ENCODE results near the gene VEGFA. TPM values are rescaled to one million over a fixed set of nuclear protein-coding genes. Genes with fewer than 3 reads are reported as not detected.

The VEGFA gene
- total RNA-seq, 2 donors from 2014 or later, result 127 to 335 TPM

DNA sequence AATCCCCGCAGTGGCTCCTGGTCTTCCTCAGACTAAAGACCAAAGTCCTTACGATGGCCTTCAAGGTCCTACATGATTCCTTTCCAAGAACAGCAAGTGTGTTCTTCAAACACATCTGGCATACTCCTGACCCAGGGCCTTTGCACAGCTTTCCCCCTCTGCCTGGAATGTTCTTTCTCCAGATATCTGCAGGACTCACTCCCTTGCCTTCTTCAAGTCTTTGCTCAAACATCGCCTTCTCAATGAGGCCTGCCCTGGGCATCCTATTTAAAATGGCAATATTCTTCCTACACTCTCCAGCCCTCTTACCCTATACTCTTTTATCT lies 30.2 kb downstream of the VEGFA start:
- H3K4me1 ChIP-seq (replicated peaks), result no peaks in the 10 kb centered on the region
- H3K27me3 ChIP-seq (replicated peaks; ENCODE audit: insufficient read depth), result no peaks in the 10 kb centered on the region
- WGBS, result 70% methylated on average over 3 of the region's 3 CpGs
- no peak for DNase-seq (ENCODE audit: low spot score)
- no peaks in the 10 kb centered on the region for H3K36me3 ChIP-seq
- no peaks in the 10 kb centered on the region for H3K9me3 ChIP-seq
- TF ChIP-seq POLR2AphosphoS5 (IDR thresholded peaks at IDR 0.05), result no peak
- TF ChIP-seq, protein P1, sequence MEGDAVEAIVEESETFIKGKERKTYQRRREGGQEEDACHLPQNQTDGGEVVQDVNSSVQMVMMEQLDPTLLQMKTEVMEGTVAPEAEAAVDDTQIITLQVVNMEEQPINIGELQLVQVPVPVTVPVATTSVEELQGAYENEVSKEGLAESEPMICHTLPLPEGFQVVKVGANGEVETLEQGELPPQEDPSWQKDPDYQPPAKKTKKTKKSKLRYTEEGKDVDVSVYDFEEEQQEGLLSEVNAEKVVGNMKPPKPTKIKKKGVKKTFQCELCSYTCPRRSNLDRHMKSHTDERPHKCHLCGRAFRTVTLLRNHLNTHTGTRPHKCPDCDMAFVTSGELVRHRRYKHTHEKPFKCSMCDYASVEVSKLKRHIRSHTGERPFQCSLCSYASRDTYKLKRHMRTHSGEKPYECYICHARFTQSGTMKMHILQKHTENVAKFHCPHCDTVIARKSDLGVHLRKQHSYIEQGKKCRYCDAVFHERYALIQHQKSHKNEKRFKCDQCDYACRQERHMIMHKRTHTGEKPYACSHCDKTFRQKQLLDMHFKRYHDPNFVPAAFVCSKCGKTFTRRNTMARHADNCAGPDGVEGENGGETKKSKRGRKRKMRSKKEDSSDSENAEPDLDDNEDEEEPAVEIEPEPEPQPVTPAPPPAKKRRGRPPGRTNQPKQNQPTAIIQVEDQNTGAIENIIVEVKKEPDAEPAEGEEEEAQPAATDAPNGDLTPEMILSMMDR (IDR thresholded peaks at IDR 0.05), result no peak
- H3K27ac ChIP-seq, result no peak overlapping the region
- H3K4me3 ChIP-seq, result no peak overlapping the region
- intact Hi-C loops (cut with DNase I), result no loop called here

DNA sequence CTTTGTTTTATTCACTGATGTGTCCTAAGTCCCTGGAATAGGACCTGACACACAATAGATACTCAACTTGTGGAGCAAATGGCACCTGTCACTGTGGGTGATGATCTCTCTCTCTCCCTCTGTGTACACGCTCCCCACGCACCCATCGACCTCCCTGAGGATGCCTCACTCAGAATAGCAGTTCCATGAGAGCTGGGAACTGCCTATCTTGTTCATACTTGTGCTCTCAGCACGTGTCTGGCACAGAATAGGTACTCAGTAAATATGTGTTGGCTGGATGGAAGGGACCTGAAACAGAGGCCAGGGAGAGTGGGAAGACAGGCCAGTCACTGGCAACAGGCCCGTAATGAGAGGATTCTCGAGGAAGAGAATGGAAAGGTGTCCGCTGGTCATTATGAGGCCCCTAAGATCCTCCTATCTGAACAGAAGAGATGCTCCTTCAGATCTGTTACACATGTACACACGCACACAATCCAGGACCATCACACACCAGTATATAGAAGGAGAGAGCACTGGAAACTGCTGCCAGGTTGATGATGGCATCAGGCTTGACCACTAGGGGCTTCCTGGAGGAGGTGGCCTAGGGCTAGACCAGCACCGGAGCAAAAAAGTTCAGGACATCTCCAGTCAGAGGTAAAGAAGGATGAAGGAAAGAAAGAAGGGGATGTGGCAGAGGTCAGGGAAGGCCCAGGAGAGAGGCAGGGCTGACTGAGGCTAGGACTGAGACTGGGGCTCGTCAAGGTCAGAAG lies 30.9 kb downstream of the VEGFA start:
- no peaks in the 10 kb centered on the region for H3K9me3 ChIP-seq
- intact Hi-C loops (cut with DNase I), result no loop called here
- no peaks in the 10 kb centered on the region for H3K4me1 ChIP-seq (replicated peaks)
- DNase-seq (ENCODE audit: low spot score), result no peak
- H3K36me3 ChIP-seq, result no peaks in the 10 kb centered on the region
- no peak overlapping the region for H3K27ac ChIP-seq
- H3K27me3 ChIP-seq (replicated peaks; ENCODE audit: insufficient read depth), result no peaks in the 10 kb centered on the region
- 76% methylated on average over 10 of the region's 10 CpGs for WGBS
- TF ChIP-seq, protein P1 (IDR thresholded peaks at IDR 0.05), result no peak
- TF ChIP-seq POLR2AphosphoS5 (IDR thresholded peaks at IDR 0.05), result no peak
- no peak for TF ChIP-seq POLR2A (IDR thresholded peaks at IDR 0.05)
- no peak overlapping the region for H3K4me3 ChIP-seq

GRCh38 chr6:43801495-43802181 lies 31.6 kb downstream of the VEGFA start:
- Histone ChIP-seq H3K4me1 (replicated peaks) (no peaks in the 10 kb centered on the region), H3K27ac (no peak overlapping the region), H3K9me3 (no peaks in the 10 kb centered on the region), H3K4me3 (no peak overlapping the region), H3K27me3 (replicated peaks; ENCODE audit: insufficient read depth) (no peaks in the 10 kb centered on the region), H3K36me3 (no peaks in the 10 kb centered on the region)
- WGBS, result 52% methylated on average over 16 of the region's 16 CpGs
- DNase-seq (ENCODE audit: low spot score), result no peak
- intact Hi-C loops (cut with DNase I), result no loop called here
- peak; percentile 47 for TF ChIP-seq POLR2AphosphoS5 (IDR thresholded peaks at IDR 0.05)
- TF ChIP-seq, protein P1 (IDR thresholded peaks at IDR 0.05), result no peak
- TF ChIP-seq POLR2A (IDR thresholded peaks at IDR 0.05), result no peak

DNA sequence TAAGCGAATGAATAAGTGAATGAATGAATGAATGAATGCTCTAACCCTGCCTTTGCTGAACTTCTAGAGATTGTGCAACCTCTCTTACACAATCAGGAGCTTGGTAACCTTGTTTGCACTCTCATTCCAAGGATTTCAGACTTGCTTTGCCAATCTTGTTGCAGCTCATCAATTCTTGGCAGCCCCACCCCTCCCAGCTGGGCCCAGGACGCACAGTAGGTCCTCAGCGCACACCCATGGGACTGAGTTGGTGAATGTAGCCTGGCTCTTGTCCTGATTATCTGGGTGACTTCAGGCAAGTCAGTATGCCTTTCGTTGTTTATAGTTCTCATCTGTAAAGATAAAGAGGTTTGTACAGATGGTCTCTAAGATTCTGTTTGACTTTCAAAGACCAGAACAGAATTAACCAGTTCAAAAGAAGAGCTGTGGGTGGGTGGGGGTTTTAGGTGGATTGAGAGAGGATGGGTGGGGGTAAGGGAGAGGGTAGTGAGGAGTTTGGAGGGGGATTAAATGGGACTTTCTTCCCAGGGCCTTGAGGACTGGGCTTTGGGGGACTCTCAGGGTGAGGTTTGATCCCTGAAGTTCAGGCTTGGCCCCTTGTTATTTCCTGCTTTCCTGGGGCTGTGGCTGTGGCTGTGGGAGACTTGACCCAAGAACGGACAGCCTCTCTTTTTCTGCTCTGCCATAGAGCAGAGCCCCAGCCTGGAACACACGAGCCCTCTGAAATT lies 33.2 kb downstream of the VEGFA start:
- no peak for TF ChIP-seq POLR2AphosphoS5 (IDR thresholded peaks at IDR 0.05)
- no peak for TF ChIP-seq POLR2A (IDR thresholded peaks at IDR 0.05)
- TF ChIP-seq, protein P1 (IDR thresholded peaks at IDR 0.05), result no peak
- Histone ChIP-seq H3K4me1 (replicated peaks) (no peaks in the 10 kb centered on the region), H3K9me3 (no peaks in the 10 kb centered on the region), H3K36me3 (no peaks in the 10 kb centered on the region), H3K27ac (no peak overlapping the region), H3K4me3 (no peak overlapping the region), H3K27me3 (replicated peaks; ENCODE audit: insufficient read depth) (no peaks in the 10 kb centered on the region)
- intact Hi-C loops (cut with DNase I), result no loop called here
- 57% methylated on average over 6 of the region's 6 CpGs for WGBS
- no peak for DNase-seq (ENCODE audit: low spot score)
